Spleen (tissue), 7 donors: ENCODE results near the gene DDR2.

Experiments used
- CTCF ChIP-seq, 11 experiments: fragments of 200-600 bp in 7 of 11; fragments of 450-650 bp in 4 of 11; sonication (generic) in 4 of 11; IDR thresholded peaks in 8 of 11; conservative IDR thresholded peaks in 3 of 11; 1 replicate in 7 of 11; 2 replicates in 4 of 11; pipeline versions ENCODE4 v1.4.0 to v1.8.0; 2016 to 2021; ENCODE audit warnings: antibody characterized with exemption in 11 of 11, inconsistent platforms in 4 of 11, mild to moderate bottlenecking in 1 of 11
- POLR2A ChIP-seq, 3 donors: fragments of 450-650 bp; IDR thresholded peaks; one replicate each; pipeline ENCODE4 v1.5.1; 2017; ENCODE audit warnings: antibody characterized with exemption in 3 of 3, mild to moderate bottlenecking in 1 of 3
- donor health status: DM: no; HTN: no; CAD: no; lungs with moderate emphysema.
- donor health status: DM: no; HTN: no; CAD: no.
- donor health status: DM: no; HTN: no; CAD: no.

GRCh38 chr1:162617513-162617912 lies 14.8 kb upstream of the DDR2 start:
- TF ChIP-seq CTCF (IDR thresholded peaks at IDR 0.05 in 8 of 11, conservative IDR thresholded peaks at IDR 0.05 in 3 of 11) = no peak
- TF ChIP-seq POLR2A (IDR thresholded peaks at IDR 0.05) = no peak
